GF-D8 (cell line): ENCODE data around the gene TFB1M.
"Not testable (repeated sequence)": the region's sequence is repeated elsewhere in the genome, so short reads cannot be mapped to it uniquely, and the experiment has no call there.

Experiments
- DNase-seq: peaks from one replicate; lab custom pipeline; 2025; lab: John Stamatoyannopoulos, UW

Gene TFB1M

GRCh38 chr6:155329460-155330132 lies 15.3 kb upstream of the TFB1M start:
- no peak for DNase-seq

- DNase-seq, result no peak
These were observed 14.5 kb upstream of the TFB1M start for GRCh38 chr6:155328539-155329459.

GRCh38 chr6:155328074-155328538 lies 13.8 kb upstream of the TFB1M start:
- no peak for DNase-seq

- no peak for DNase-seq
These were observed 13.2 kb upstream of the TFB1M start for GRCh38 chr6:155327326-155328073.

GRCh38 chr6:155325700-155326516 lies 11.6 kb upstream of the TFB1M start:
- DNase-seq, result no peak

GRCh38 chr6:155324993-155325392 lies 10.7 kb upstream of the TFB1M start:
- no peak for DNase-seq

GRCh38 chr6:155324172-155324571 lies 9.9 kb upstream of the TFB1M start:
- no peak for DNase-seq

- no peak for DNase-seq
These were observed 5.6 kb upstream of the TFB1M start for GRCh38 chr6:155319902-155320301.

GRCh38 chr6:155317186-155317585 lies 2.9 kb upstream of the TFB1M start:
- no peak for DNase-seq

- no peak for DNase-seq
These were observed 2.1 kb upstream of the TFB1M start for GRCh38 chr6:155316419-155316818.

- no peak for DNase-seq
These were observed 1.2 kb upstream of the TFB1M start for GRCh38 chr6:155315516-155315871.

GRCh38 chr6:155314773-155315515 lies 660 bp upstream of the TFB1M start:
- DNase-seq, result peak; percentile 83

- DNase-seq, result no peak
These were observed 637 bp downstream of the TFB1M start for GRCh38 chr6:155313602-155314091.

- not testable (repeated sequence) for DNase-seq
These were observed 1.3 kb downstream of the TFB1M start for GRCh38 chr6:155312950-155313349.

GRCh38 chr6:155311583-155311982 lies 2.7 kb downstream of the TFB1M start:
- no peak for DNase-seq

GRCh38 chr6:155311086-155311485 lies 3.2 kb downstream of the TFB1M start:
- DNase-seq, result no peak

GRCh38 chr6:155310596-155310995 lies 3.7 kb downstream of the TFB1M start:
- DNase-seq, result no peak

GRCh38 chr6:155309150-155309549 lies 5.1 kb downstream of the TFB1M start:
- no peak for DNase-seq

GRCh38 chr6:155306958-155307357 lies 7.3 kb downstream of the TFB1M start:
- no peak for DNase-seq

GRCh38 chr6:155303361-155303870 lies 10.9 kb downstream of the TFB1M start:
- no peak for DNase-seq

GRCh38 chr6:155301867-155302266 lies 12.4 kb downstream of the TFB1M start:
- DNase-seq, result no peak
